Measurements from ENCODE around the gene ACTR1A. TPM values are rescaled to one million over a fixed set of nuclear protein-coding genes. Genes with fewer than 3 reads are reported as not detected.
"Not testable (repeated sequence)": the region's sequence is repeated elsewhere in the genome, so short reads cannot be mapped to it uniquely, and the experiment has no call there.

ACTR1A gene
- total and polyA plus RNA-seq, 8 donors = 41.5 to 277 (median 61.1) TPM

GRCh38 chr10:102540023-102540422 lies 37.5 kb upstream of the ACTR1A start:
- intact Hi-C loops (cut with DNase I; ENCODE audit: low total_unique reads) = no loop called here
- peak in 1 of 2 donors; percentile 16 for DNase-seq
- Histone ChIP-seq H3K27ac (no peak overlapping the region), H3K27me3 (no peaks in the 10 kb centered on the region), H3K36me3 (peaks cover 0 to 9% (median 2%) of the 10 kb centered on the region in 4 donors), H3K4me1 (no peaks in the 10 kb centered on the region), H3K4me3 (no peak overlapping the region), H3K9me3 (no peaks in the 10 kb centered on the region)
- WGBS, 5 donors = 71 to 94% (median 89%) methylated on average over 1 of the region's 1 CpG
- TF ChIP-seq POLR2AphosphoS5 (IDR thresholded peaks at IDR 0.05) = no peak

- H3K36me3 ChIP-seq = peaks cover 0 to 19% (median 9%) of the 10 kb centered on the region in 4 donors
- WGBS, 5 donors = 78 to 91% (median 86%) methylated on average over 2 of the region's 2 CpGs
- no peaks in the 10 kb centered on the region for H3K9me3 ChIP-seq
- no peak overlapping the region for H3K4me3 ChIP-seq
- TF ChIP-seq POLR2AphosphoS5 (IDR thresholded peaks at IDR 0.05) = no peak
- no peak for TF ChIP-seq EP300 (IDR thresholded peaks at IDR 0.05)
- no peak for TF ChIP-seq POLR2A (IDR thresholded peaks at IDR 0.05)
- TF ChIP-seq, protein P1, sequence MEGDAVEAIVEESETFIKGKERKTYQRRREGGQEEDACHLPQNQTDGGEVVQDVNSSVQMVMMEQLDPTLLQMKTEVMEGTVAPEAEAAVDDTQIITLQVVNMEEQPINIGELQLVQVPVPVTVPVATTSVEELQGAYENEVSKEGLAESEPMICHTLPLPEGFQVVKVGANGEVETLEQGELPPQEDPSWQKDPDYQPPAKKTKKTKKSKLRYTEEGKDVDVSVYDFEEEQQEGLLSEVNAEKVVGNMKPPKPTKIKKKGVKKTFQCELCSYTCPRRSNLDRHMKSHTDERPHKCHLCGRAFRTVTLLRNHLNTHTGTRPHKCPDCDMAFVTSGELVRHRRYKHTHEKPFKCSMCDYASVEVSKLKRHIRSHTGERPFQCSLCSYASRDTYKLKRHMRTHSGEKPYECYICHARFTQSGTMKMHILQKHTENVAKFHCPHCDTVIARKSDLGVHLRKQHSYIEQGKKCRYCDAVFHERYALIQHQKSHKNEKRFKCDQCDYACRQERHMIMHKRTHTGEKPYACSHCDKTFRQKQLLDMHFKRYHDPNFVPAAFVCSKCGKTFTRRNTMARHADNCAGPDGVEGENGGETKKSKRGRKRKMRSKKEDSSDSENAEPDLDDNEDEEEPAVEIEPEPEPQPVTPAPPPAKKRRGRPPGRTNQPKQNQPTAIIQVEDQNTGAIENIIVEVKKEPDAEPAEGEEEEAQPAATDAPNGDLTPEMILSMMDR (IDR thresholded peaks at IDR 0.05) = no peak
- no peak for DNase-seq
- no peaks in the 10 kb centered on the region for H3K27me3 ChIP-seq
- H3K27ac ChIP-seq = no peak overlapping the region
- intact Hi-C loops (cut with DNase I; ENCODE audit: low total_unique reads) = no loop called here
- no peaks in the 10 kb centered on the region for H3K4me1 ChIP-seq
Measured at GRCh38 chr10:102538811-102539210, 36.3 kb upstream of the ACTR1A start.

DNA sequence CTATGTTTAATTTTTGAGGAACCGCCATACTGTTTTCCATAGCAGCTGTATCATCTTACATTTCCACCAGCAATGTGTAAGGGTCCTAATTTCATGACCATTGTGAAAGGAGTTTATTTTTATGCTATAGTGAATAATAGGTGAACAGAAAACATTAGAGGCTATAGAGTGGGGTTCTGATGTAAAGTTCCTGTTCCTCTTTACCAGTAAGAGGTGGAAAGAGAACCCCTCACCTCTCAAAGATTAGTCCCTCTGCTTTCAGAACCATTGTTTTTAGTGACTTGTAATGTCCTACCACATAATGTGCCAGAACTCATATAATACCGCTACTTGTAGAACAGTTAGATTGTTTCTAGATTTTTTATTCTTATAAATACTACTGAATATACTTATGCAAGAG lies 35.4 kb upstream of the ACTR1A start:
- H3K9me3 ChIP-seq = no peaks in the 10 kb centered on the region
- H3K4me3 ChIP-seq = no peak overlapping the region
- no peak for DNase-seq
- H3K36me3 ChIP-seq = peaks cover 0 to 20% (median 9%) of the 10 kb centered on the region in 4 donors
- H3K27ac ChIP-seq = no peak overlapping the region
- no peak for TF ChIP-seq EP300 (IDR thresholded peaks at IDR 0.05)
- TF ChIP-seq, protein P1 (IDR thresholded peaks at IDR 0.05) = no peak
- no peak for TF ChIP-seq POLR2AphosphoS5 (IDR thresholded peaks at IDR 0.05)
- WGBS, 5 donors = 94 to 98% (median 98%) methylated on average over 2 of the region's 2 CpGs
- H3K4me1 ChIP-seq = no peaks in the 10 kb centered on the region
- intact Hi-C loops (cut with DNase I; ENCODE audit: low total_unique reads) = no loop called here
- no peaks in the 10 kb centered on the region for H3K27me3 ChIP-seq

GRCh38 chr10:102537367-102537766 lies 34.9 kb upstream of the ACTR1A start:
- H3K36me3 ChIP-seq = peaks cover 0 to 26% (median 11%) of the 10 kb centered on the region in 4 donors
- no peak for DNase-seq
- H3K4me1 ChIP-seq = no peaks in the 10 kb centered on the region
- H3K4me3 ChIP-seq = no peak overlapping the region
- no peaks in the 10 kb centered on the region for H3K27me3 ChIP-seq
- intact Hi-C loops (cut with DNase I; ENCODE audit: low total_unique reads) = no loop called here
- H3K9me3 ChIP-seq = no peaks in the 10 kb centered on the region
- H3K27ac ChIP-seq = no peak overlapping the region
- TF ChIP-seq EP300 (IDR thresholded peaks at IDR 0.05) = no peak
- TF ChIP-seq POLR2AphosphoS5 (IDR thresholded peaks at IDR 0.05) = no peak
- TF ChIP-seq POLR2A (IDR thresholded peaks at IDR 0.05) = no peak
- TF ChIP-seq, protein P1 (IDR thresholded peaks at IDR 0.05) = no peak

GRCh38 chr10:102535481-102536147 lies 33.1 kb upstream of the ACTR1A start:
- Histone ChIP-seq H3K9me3 (no peaks in the 10 kb centered on the region), H3K27ac (no peak overlapping the region), H3K4me1 (no peaks in the 10 kb centered on the region), H3K36me3 (peaks cover 0 to 28% (median 11%) of the 10 kb centered on the region in 4 donors), H3K4me3 (no peak overlapping the region), H3K27me3 (no peaks in the 10 kb centered on the region)
- WGBS, 5 donors = 93 to 98% (median 97%) methylated on average over 7 of the region's 7 CpGs
- intact Hi-C loops (cut with DNase I; ENCODE audit: low total_unique reads) = no loop called here
- TF ChIP-seq POLR2AphosphoS5 (IDR thresholded peaks at IDR 0.05) = no peak
- TF ChIP-seq POLR2A (IDR thresholded peaks at IDR 0.05) = no peak
- TF ChIP-seq, protein P1 (IDR thresholded peaks at IDR 0.05) = no peak
- TF ChIP-seq EP300 (IDR thresholded peaks at IDR 0.05) = no peak
- DNase-seq = no peak

DNA sequence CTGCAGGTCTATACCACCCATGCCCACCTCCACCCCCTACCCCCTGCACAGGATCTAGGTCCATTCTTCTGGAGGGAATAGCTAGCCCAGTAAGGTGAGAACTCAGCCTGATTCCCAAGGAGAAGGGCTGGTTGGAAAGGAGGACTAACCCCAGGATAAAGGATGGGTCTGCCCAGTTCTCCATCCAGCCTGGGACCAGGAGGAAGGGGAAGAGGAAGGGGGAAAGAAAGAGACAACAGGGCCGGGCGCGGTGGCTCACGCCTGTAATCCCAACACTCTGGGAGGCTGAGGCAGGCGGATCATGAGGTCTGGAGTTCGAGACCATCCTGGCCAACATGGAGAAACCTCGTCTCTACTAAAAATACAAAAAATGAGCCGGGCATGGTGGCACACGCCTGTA lies 32.5 kb upstream of the ACTR1A start:
- H3K36me3 ChIP-seq = peaks cover 0 to 28% (median 11%) of the 10 kb centered on the region in 4 donors
- H3K4me1 ChIP-seq; H3K9me3 ChIP-seq; DNase-seq; H3K27me3 ChIP-seq; H3K4me3 ChIP-seq; H3K27ac ChIP-seq; intact Hi-C loops (cut with DNase I; ENCODE audit: low total_unique reads): not testable (repeated sequence)
- WGBS, 5 donors = 95 to 96% (median 96%) methylated on average over 9 of the region's 9 CpGs
